Fibroblast of lung (primary cell): Measurements from ENCODE around the gene MAP2K6. TPM values are rescaled to one million over a fixed set of nuclear protein-coding genes. Genes with fewer than 3 reads are reported as not detected.

Source experiments
- DNase-seq, 2 donors: peaks; one replicate each; pipeline versions ENCODE4 v3.0.0 to v3.0.0-alpha.2; 2010; ENCODE audit warnings: low read depth in 2 of 2
- H2AFZ ChIP-seq: 2 replicates; pipeline ENCODE4 v1.5.1; 2012; ENCODE audit warnings: low read length, control low read depth, inconsistent platforms
- H3K27ac ChIP-seq: 2 replicates; pipeline ENCODE4 v1.5.1; 2011; ENCODE audit warnings: low read length, control low read depth; ENCODE audit not compliant: insufficient read depth
- H3K27me3 ChIP-seq: 2 replicates; pipeline ENCODE4 v1.5.1; 2011; ENCODE audit warnings: mild to moderate bottlenecking, low read length; ENCODE audit not compliant: control insufficient read depth, insufficient read depth
- H3K36me3 ChIP-seq: 2 replicates; pipeline ENCODE4 v1.5.1; 2011; ENCODE audit warnings: low read length; ENCODE audit not compliant: control insufficient read depth, insufficient read depth
- H3K4me1 ChIP-seq: 2 replicates; pipeline ENCODE4 v1.5.1; 2011; ENCODE audit warnings: low read length; ENCODE audit not compliant: control insufficient read depth, insufficient read depth; ENCODE audit errors: extremely low read depth
- H3K4me2 ChIP-seq: 2 replicates; pipeline ENCODE4 v1.5.1; 2011; ENCODE audit warnings: low read length, control low read depth; ENCODE audit not compliant: insufficient read depth; ENCODE audit errors: extremely low read depth
- H3K4me3 ChIP-seq, 4 experiments: fragments of 200-600 bp in 1 of 4; sonication (generic) in 1 of 4; replicated peaks in 1 of 4; 2 replicates each; pipeline ENCODE4 v1.5.1; 2011 to 2016; ENCODE audit warnings: low read length in 4 of 4, low read depth in 3 of 4, mild to moderate bottlenecking in 3 of 4, control low read depth in 2 of 4, inconsistent platforms in 1 of 4, mixed read lengths in 1 of 4; ENCODE audit not compliant: insufficient read depth in 1 of 4; ENCODE audit errors: control extremely low read depth in 1 of 4
- H3K79me2 ChIP-seq: 2 replicates; pipeline ENCODE4 v1.5.1; 2012; ENCODE audit warnings: mild to moderate bottlenecking, low read length, inconsistent platforms; ENCODE audit not compliant: control insufficient read depth, insufficient read depth
- H3K9ac ChIP-seq: 2 replicates; pipeline ENCODE4 v1.5.1; 2011; ENCODE audit warnings: mild to moderate bottlenecking, low read length, control low read depth; ENCODE audit not compliant: insufficient read depth
- H3K9me3 ChIP-seq: 2 replicates; pipeline ENCODE4 v1.5.1; 2012; ENCODE audit warnings: low read depth, low read length; ENCODE audit not compliant: control insufficient read depth, insufficient read depth
- H4K20me1 ChIP-seq: 2 replicates; pipeline ENCODE4 v1.5.1; 2011; ENCODE audit warnings: low read length; ENCODE audit not compliant: control insufficient read depth, insufficient read depth; ENCODE audit errors: extremely low read depth
- CTCF ChIP-seq, 2 donors: IDR thresholded peaks in 1 of 2; conservative IDR thresholded peaks in 1 of 2; 1 replicate in 1 of 2; 2 replicates in 1 of 2; pipeline ENCODE4 v1.5.1; 2011 to 2012; ENCODE audit warnings: low read length in 2 of 2, control low read depth in 1 of 2, inconsistent platforms in 1 of 2, low read depth in 1 of 2, mild to moderate bottlenecking in 1 of 2
- EZH2 ChIP-seq: IDR thresholded peaks from 2 replicates; pipeline ENCODE4 v1.5.1; 2012; ENCODE audit warnings: low read length, control low read depth, mild to moderate bottlenecking; ENCODE audit errors: missing control alignments
- polyA plus RNA-seq, 2 donors: library from polyadenylated mRNA; depleted of rRNA in 1 of 2; stranded (reverse) in 1 of 2; unstranded in 1 of 2; fragments of >200 nt; gene quantifications; 2 replicates each; pipeline ENCODE4 v1.2.1, GENCODE V29; 2011 to 2012; ENCODE audit warnings: missing spikeins in 1 of 2
- total RNA-seq: library from RNA; depleted of rRNA; stranded (reverse); fragments of >200 nt; gene quantifications from 2 replicates; pipeline ENCODE4 v1.2.1, GENCODE V29; 2014

Gene MAP2K6
- total and polyA plus RNA-seq, 2 donors (not counting 1 experiment from before 2014, with no cell fraction given): 2.7 to 39.5 TPM

- H3K4me2 ChIP-seq: no peak overlapping the region
- TF ChIP-seq EZH2: no peak
- no peak for TF ChIP-seq CTCF (conservative IDR thresholded peaks at IDR 0.05 in 1 of 2, IDR thresholded peaks at IDR 0.05 in 1 of 2; ENCODE audit: low read depth in 1 of 2, low read length in 2 of 2)
- H3K9ac ChIP-seq: no peak overlapping the region
- no peaks in the 10 kb centered on the region for H3K9me3 ChIP-seq
- H3K79me2 ChIP-seq: no peaks in the 10 kb centered on the region
- no peak overlapping the region for H2AFZ ChIP-seq
- H3K4me3 ChIP-seq: no peak overlapping the region
- no peaks in the 10 kb centered on the region for H3K36me3 ChIP-seq
- no peaks in the 10 kb centered on the region for H3K27me3 ChIP-seq
- H3K4me1 ChIP-seq: no peaks in the 10 kb centered on the region
- no peak overlapping the region for H3K27ac ChIP-seq
- no peak for DNase-seq
- no peaks in the 10 kb centered on the region for H4K20me1 ChIP-seq
Observed at GRCh38 chr17:69516225-69516624, 101.7 kb downstream of the MAP2K6 start.

GRCh38 chr17:69516911-69517310 lies 102.4 kb downstream of the MAP2K6 start:
- no peaks in the 10 kb centered on the region for H3K9me3 ChIP-seq
- H3K36me3 ChIP-seq: no peaks in the 10 kb centered on the region
- H3K79me2 ChIP-seq: no peaks in the 10 kb centered on the region
- no peak overlapping the region for H2AFZ ChIP-seq
- H3K9ac ChIP-seq: no peak overlapping the region
- DNase-seq: peak in 1 of 2 donors; percentile 34
- TF ChIP-seq EZH2 (no peak), CTCF (conservative IDR thresholded peaks at IDR 0.05 in 1 of 2, IDR thresholded peaks at IDR 0.05 in 1 of 2; ENCODE audit: low read depth in 1 of 2, low read length in 2 of 2) (no peak)
- H3K27ac ChIP-seq: no peak overlapping the region
- H3K4me2 ChIP-seq: no peak overlapping the region
- no peaks in the 10 kb centered on the region for H3K27me3 ChIP-seq
- no peak overlapping the region for H3K4me3 ChIP-seq
- H3K4me1 ChIP-seq: no peaks in the 10 kb centered on the region
- H4K20me1 ChIP-seq: no peaks in the 10 kb centered on the region

GRCh38 chr17:69518951-69519350 lies 104.5 kb downstream of the MAP2K6 start:
- no peaks in the 10 kb centered on the region for H3K9me3 ChIP-seq
- H4K20me1 ChIP-seq: no peaks in the 10 kb centered on the region
- no peak overlapping the region for H2AFZ ChIP-seq
- H3K4me3 ChIP-seq: no peak overlapping the region
- H3K9ac ChIP-seq: no peak overlapping the region
- H3K36me3 ChIP-seq: no peaks in the 10 kb centered on the region
- H3K4me2 ChIP-seq: no peak overlapping the region
- DNase-seq: no peak
- no peak overlapping the region for H3K27ac ChIP-seq
- TF ChIP-seq EZH2: no peak
- TF ChIP-seq CTCF (conservative IDR thresholded peaks at IDR 0.05 in 1 of 2, IDR thresholded peaks at IDR 0.05 in 1 of 2; ENCODE audit: low read depth in 1 of 2, low read length in 2 of 2): no peak
- H3K4me1 ChIP-seq: no peaks in the 10 kb centered on the region
- no peaks in the 10 kb centered on the region for H3K27me3 ChIP-seq
- H3K79me2 ChIP-seq: no peaks in the 10 kb centered on the region
